ENCODE results near the gene POSTN. TPM values are rescaled to one million over a fixed set of nuclear protein-coding genes. Genes with fewer than 3 reads are reported as not detected.

POSTN gene
- total RNA-seq, 1 experiment from 2014 or later = not detected

GRCh38 chr13:37613236-37613635, 14.7 kb upstream of the POSTN start:
- no TSS peak for BruUV-seq (replicated peaks)
- Histone ChIP-seq H3K27me3 (ENCODE audit: insufficient read depth, low read depth) (no peaks in the 10 kb centered on the region), H3K4me2 (no peak overlapping the region), H3K9me3 (ENCODE audit: insufficient read depth, low read depth) (peaks cover 6% of the 10 kb centered on the region; the same call in 1 of the 2 replicates), H3F3A (ENCODE audit: insufficient read depth, low read depth) (peaks cover 14% of the 10 kb centered on the region; the same call in 1 of the 2 replicates), H3K9me2 (ENCODE audit: insufficient read depth) (no peaks in the 10 kb centered on the region), H3K36me3 (ENCODE audit: low read depth) (no peaks in the 10 kb centered on the region), H3K79me2 (ENCODE audit: low read depth) (no peaks in the 10 kb centered on the region), H3K27ac (no peak overlapping the region), H3K4me3 (no peak overlapping the region), H4K20me1 (ENCODE audit: insufficient read depth) (no peaks in the 10 kb centered on the region), H3K4me1 (replicated peaks; ENCODE audit: insufficient read depth) (peaks cover 23% of the 10 kb centered on the region), H2AFZ (no peak overlapping the region)
- intact Hi-C loops (cut with micrococcal nuclease; ENCODE audit: unreplicated experiment) = no loop called here
- ChIA-PET POLR2A (ENCODE audit: unreplicated experiment) (no interaction called here), CTCF (no interaction called here)
- no peak for DNase-seq
- no peak for TF ChIP-seq CTCF (conservative IDR thresholded peaks at IDR 0.05)
- no peak for TF ChIP-seq EZH2 (IDR thresholded peaks at IDR 0.05; ENCODE audit: low read depth)

GRCh38 chr13:37608750-37609339, 10.3 kb upstream of the POSTN start:
- Histone ChIP-seq H3F3A (ENCODE audit: insufficient read depth, low read depth) (no peaks in the 10 kb centered on the region), H3K9me3 (ENCODE audit: insufficient read depth, low read depth) (no peaks in the 10 kb centered on the region), H3K27me3 (ENCODE audit: insufficient read depth, low read depth) (no peaks in the 10 kb centered on the region), H3K27ac (no peak overlapping the region), H3K4me1 (replicated peaks; ENCODE audit: insufficient read depth) (no peaks in the 10 kb centered on the region), H3K4me3 (no peak overlapping the region), H3K4me2 (no peak overlapping the region), H3K36me3 (ENCODE audit: low read depth) (no peaks in the 10 kb centered on the region), H4K20me1 (ENCODE audit: insufficient read depth) (no peaks in the 10 kb centered on the region), H3K79me2 (ENCODE audit: low read depth) (no peaks in the 10 kb centered on the region), H2AFZ (no peak overlapping the region), H3K9me2 (ENCODE audit: insufficient read depth) (no peaks in the 10 kb centered on the region)
- no TSS peak for BruUV-seq (replicated peaks)
- TF ChIP-seq CTCF (conservative IDR thresholded peaks at IDR 0.05) (peak; percentile 67), EZH2 (IDR thresholded peaks at IDR 0.05; ENCODE audit: low read depth) (no peak)
- POLR2A ChIA-PET (ENCODE audit: unreplicated experiment) = no interaction called here
- DNase-seq = no peak
- intact Hi-C loops (cut with micrococcal nuclease; ENCODE audit: unreplicated experiment) = loop anchor here (10.0 kb wide), 1 partner anchor 534 kb away; no protein-coding TSS in a partner anchor
- CTCF ChIA-PET = no interaction called here

GRCh38 chr13:37602733-37603381, 4.3 kb upstream of the POSTN start:
- Histone ChIP-seq H4K20me1 (ENCODE audit: insufficient read depth) (no peaks in the 10 kb centered on the region), H3K4me2 (no peak overlapping the region), H3K4me1 (replicated peaks; ENCODE audit: insufficient read depth) (no peaks in the 10 kb centered on the region), H3F3A (ENCODE audit: insufficient read depth, low read depth) (no peaks in the 10 kb centered on the region), H3K36me3 (ENCODE audit: low read depth) (no peaks in the 10 kb centered on the region), H3K79me2 (ENCODE audit: low read depth) (no peaks in the 10 kb centered on the region), H3K9me3 (ENCODE audit: insufficient read depth, low read depth) (no peaks in the 10 kb centered on the region), H3K4me3 (no peak overlapping the region), H2AFZ (no peak overlapping the region), H3K27me3 (ENCODE audit: insufficient read depth, low read depth) (no peaks in the 10 kb centered on the region), H3K27ac (no peak overlapping the region), H3K9me2 (ENCODE audit: insufficient read depth) (no peaks in the 10 kb centered on the region)
- no TSS peak for BruUV-seq (replicated peaks)
- TF ChIP-seq EZH2 (IDR thresholded peaks at IDR 0.05; ENCODE audit: low read depth) (no peak), CTCF (conservative IDR thresholded peaks at IDR 0.05) (peak; percentile 74)
- DNase-seq = no peak
- intact Hi-C loops (cut with micrococcal nuclease; ENCODE audit: unreplicated experiment) = loop anchor here (2.0 to 10.0 kb wide), 3 partner anchors 494 to 606 kb away; partner anchors contain the start of gene ALG5
- POLR2A ChIA-PET (ENCODE audit: unreplicated experiment) = interaction anchor here (0.7 kb wide), 1 partner anchor 557 kb away, joined by 3 read pairs; no protein-coding TSS in a partner anchor
- CTCF ChIA-PET = no interaction called here

Data from PC-9 (cell line).